ENCODE measurements around the gene ACP7. TPM values are rescaled to one million over a fixed set of nuclear protein-coding genes. Genes with fewer than 3 reads are reported as not detected.
A peak's percentile ranks its signal among the peaks of the same experiment; 100 is the strongest.

Gene ACP7
- total and polyA plus RNA-seq, 12 donors, result not detected

DNA sequence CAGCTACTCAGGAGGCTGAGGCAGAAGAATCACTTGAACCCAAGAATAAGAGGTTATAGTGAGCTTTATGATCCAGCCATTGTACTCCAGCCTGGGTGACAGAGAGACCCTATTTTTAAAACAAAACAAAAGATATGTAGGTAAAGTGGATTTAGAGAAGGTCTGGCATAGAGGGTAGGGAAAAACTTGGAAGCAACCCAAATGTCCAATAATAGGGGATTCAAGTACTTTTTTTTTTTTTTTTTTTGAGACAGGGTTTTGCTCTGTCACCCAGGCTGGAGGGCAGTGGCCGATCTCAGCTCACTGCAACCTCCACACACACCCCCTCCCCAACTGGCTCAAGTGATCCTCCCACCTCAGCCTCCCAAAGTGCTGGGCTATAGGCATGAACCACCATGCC lies 35.7 kb downstream of the ACP7 start:
- no peak overlapping the region for H3K27ac ChIP-seq
- no peaks in the 10 kb centered on the region for H3K27me3 ChIP-seq
- H3K36me3 ChIP-seq (replicated peaks in 1 of 2), result no peaks in the 10 kb centered on the region
- peaks cover 0 to under 1% of the 10 kb centered on the region in 2 donors for H3K4me1 ChIP-seq (replicated peaks in 1 of 2)
- TF ChIP-seq, protein P1, sequence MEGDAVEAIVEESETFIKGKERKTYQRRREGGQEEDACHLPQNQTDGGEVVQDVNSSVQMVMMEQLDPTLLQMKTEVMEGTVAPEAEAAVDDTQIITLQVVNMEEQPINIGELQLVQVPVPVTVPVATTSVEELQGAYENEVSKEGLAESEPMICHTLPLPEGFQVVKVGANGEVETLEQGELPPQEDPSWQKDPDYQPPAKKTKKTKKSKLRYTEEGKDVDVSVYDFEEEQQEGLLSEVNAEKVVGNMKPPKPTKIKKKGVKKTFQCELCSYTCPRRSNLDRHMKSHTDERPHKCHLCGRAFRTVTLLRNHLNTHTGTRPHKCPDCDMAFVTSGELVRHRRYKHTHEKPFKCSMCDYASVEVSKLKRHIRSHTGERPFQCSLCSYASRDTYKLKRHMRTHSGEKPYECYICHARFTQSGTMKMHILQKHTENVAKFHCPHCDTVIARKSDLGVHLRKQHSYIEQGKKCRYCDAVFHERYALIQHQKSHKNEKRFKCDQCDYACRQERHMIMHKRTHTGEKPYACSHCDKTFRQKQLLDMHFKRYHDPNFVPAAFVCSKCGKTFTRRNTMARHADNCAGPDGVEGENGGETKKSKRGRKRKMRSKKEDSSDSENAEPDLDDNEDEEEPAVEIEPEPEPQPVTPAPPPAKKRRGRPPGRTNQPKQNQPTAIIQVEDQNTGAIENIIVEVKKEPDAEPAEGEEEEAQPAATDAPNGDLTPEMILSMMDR (IDR thresholded peaks at IDR 0.05), result no peak
- no peak for TF ChIP-seq POLR2A (IDR thresholded peaks at IDR 0.05)
- DNase-seq, result no peak
- no peaks in the 10 kb centered on the region for H3K9me3 ChIP-seq (replicated peaks in 1 of 3)
- intact Hi-C loops (cut with DNase I), result loop anchor here in 1 of 2 donors (5.0 kb wide), 1 partner anchor 67 kb away; no protein-coding TSS in a partner anchor
- 60 to 83% (median 75%) methylated on average over 1 of the region's 1 CpG for WGBS, 4 donors
- H3K4me3 ChIP-seq, result no peak overlapping the region

DNA sequence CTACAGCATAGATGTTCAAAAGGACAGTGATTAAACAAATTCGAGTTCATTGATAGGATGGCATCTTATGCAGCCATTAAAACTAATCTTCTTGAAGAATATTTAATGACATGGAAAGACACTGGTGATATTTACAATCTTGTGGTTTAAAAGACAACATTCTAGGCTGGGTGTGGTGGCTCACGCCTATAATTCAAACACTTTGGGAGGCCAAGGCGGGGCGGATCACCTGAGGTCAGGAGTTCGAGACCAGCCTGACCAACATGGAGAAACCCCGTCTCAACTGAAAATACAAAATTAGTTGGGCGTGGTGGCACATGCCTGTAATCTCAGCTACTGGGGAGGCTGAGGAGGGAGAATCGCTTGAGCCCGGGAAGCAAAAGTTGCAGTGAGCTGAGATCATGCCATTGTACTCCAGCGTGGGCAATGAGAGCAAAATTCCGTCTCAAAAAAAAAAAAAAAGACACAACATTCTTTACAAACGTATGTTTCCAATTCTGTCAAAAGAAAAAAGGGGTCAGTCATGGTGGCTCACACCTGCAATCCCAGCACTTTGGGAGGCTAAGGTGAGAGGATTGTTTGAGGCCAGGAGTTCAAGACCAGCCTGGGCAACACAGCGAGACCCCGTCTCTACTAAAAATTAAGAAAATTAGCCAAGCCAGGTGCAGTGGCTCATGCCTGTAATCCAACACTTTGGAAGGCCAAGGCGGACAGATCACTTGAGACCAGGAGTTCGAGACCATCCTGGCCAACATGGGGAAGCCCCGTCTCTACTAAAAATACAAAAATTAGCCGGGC lies 39.0 kb downstream of the ACP7 start:
- DNase-seq, result no peak
- H3K9me3 ChIP-seq (replicated peaks in 1 of 3), result no peaks in the 10 kb centered on the region
- TF ChIP-seq, protein P1 (IDR thresholded peaks at IDR 0.05), result no peak
- TF ChIP-seq POLR2A (IDR thresholded peaks at IDR 0.05), result no peak
- no peaks in the 10 kb centered on the region for H3K36me3 ChIP-seq (replicated peaks in 1 of 2)
- 71 to 84% (median 78%) methylated on average over 18 of the region's 18 CpGs for WGBS, 4 donors
- no peaks in the 10 kb centered on the region for H3K27me3 ChIP-seq
- peaks cover 12 to 24% of the 10 kb centered on the region in 2 donors for H3K4me1 ChIP-seq (replicated peaks in 1 of 2)
- intact Hi-C loops (cut with DNase I), result loop anchor here in 1 of 2 donors (5.0 kb wide), 1 partner anchor 64 kb away; no protein-coding TSS in a partner anchor
- H3K27ac ChIP-seq, result no peak overlapping the region
- no peak overlapping the region for H3K4me3 ChIP-seq

DNA sequence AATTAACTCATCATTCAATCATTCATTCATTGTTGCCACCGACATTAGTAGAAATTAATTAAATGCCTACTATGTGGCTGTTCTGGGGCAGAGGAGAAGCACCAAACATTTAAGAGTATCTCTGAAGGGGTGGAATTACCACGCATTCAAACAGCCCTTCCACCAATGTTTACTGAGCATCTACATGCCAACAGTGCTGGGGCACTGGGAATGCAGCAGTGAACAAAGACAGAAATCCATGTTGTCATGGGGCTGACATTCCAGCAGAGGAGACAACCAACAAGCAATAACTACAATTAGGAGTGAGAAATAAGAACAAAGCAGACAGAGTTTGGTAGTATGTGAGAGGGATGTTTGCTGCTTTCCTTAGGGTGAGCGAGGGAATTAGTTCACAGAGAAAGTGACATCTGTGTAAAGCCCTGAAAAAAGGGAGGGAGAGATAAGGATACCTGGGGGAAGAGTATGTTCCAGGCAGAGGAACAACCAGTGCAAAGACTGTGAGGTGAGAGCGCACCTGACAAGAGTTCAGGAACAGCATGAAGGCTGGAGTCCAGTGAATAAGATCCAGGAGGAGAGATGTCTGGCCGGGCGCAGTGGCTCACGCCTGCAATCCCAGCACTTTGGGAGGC lies 40.1 kb downstream of the ACP7 start:
- Histone ChIP-seq H3K27ac (no peak overlapping the region), H3K9me3 (replicated peaks in 1 of 3) (no peaks in the 10 kb centered on the region), H3K4me3 (no peak overlapping the region), H3K4me1 (replicated peaks in 1 of 2) (peaks cover 18 to 35% of the 10 kb centered on the region in 2 donors), H3K27me3 (no peaks in the 10 kb centered on the region), H3K36me3 (replicated peaks in 1 of 2) (no peaks in the 10 kb centered on the region)
- TF ChIP-seq, protein P1 (IDR thresholded peaks at IDR 0.05), result no peak
- TF ChIP-seq POLR2A (IDR thresholded peaks at IDR 0.05), result no peak
- intact Hi-C loops (cut with DNase I), result loop anchor here in 1 of 2 donors (5.0 kb wide), 1 partner anchor 63 kb away; no protein-coding TSS in a partner anchor
- WGBS, 4 donors, result 77 to 84% (median 83%) methylated on average over 7 of the region's 7 CpGs
- no peak for DNase-seq

DNA sequence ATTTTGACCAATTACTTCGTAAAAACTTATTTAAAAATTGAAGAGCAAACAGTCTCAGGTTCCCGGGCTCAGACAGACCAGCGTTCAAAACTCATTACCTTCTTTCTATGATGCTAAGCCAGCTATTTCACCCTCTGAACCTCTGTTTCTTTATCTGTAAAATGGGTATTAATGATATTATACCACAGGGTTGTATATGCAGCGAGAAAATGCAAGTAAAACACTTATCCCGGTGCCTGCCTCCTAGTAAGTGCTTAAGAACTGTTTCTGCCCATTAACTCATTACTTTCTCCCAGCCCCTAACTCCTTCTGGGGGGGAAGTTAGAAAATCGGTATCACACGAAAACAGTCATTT lies 41.0 kb downstream of the ACP7 start:
- H3K27ac ChIP-seq, result peak overlapping the region in 1 of 5 donors; percentile 41
- peak overlapping the region in 1 of 4 donors; percentile 80 for H3K4me3 ChIP-seq
- no peaks in the 10 kb centered on the region for H3K36me3 ChIP-seq (replicated peaks in 1 of 2)
- WGBS, 4 donors, result 38 to 41% (median 39%) methylated on average over 7 of the region's 7 CpGs
- intact Hi-C loops (cut with DNase I), result loop anchor here in 1 of 2 donors (5.0 kb wide), 2 partner anchors 62 to 202 kb away; no protein-coding TSS in a partner anchor
- H3K27me3 ChIP-seq, result no peaks in the 10 kb centered on the region
- no peaks in the 10 kb centered on the region for H3K9me3 ChIP-seq (replicated peaks in 1 of 3)
- DNase-seq, result no peak
- peaks cover 18 to 36% of the 10 kb centered on the region in 2 donors for H3K4me1 ChIP-seq (replicated peaks in 1 of 2)
- TF ChIP-seq POLR2A (IDR thresholded peaks at IDR 0.05), result no peak
- TF ChIP-seq, protein P1 (IDR thresholded peaks at IDR 0.05), result no peak

All from adrenal gland (tissue), 12 donors.